ENCODE data around the gene REELD1.

- TF ChIP-seq EED (IDR thresholded peaks at IDR 0.05; ENCODE audit: low read depth) (no peak), EP300 (IDR thresholded peaks at IDR 0.05; ENCODE audit: borderline replicate concordance in 1 of 2, control insufficient read depth in 1 of 2, low read depth in 2 of 2, low read length in 2 of 2) (no peak), RELA (IDR thresholded peaks at IDR 0.05; ENCODE audit: borderline replicate concordance, partially characterized antibody) (no peak), ATF3 (IDR thresholded peaks at IDR 0.05; ENCODE audit: borderline replicate concordance, extremely low read depth, low read depth, low read length) (no peak), CUX1 (IDR thresholded peaks at IDR 0.05; ENCODE audit: insufficient replicate concordance, low read depth, low read length) (no peak), HDAC2 (IDR thresholded peaks at IDR 0.05) (no peak), RAD21 (IDR thresholded peaks at IDR 0.05; ENCODE audit: insufficient read depth, low read depth, low read length) (no peak), CBX3 (IDR thresholded peaks at IDR 0.05; ENCODE audit: borderline replicate concordance, low read depth) (no peak), SUZ12 (IDR thresholded peaks at IDR 0.05; ENCODE audit: unreplicated experiment) (no peak), POLR2A (IDR thresholded peaks at IDR 0.05; ENCODE audit: low read depth, low read length) (no peak)
- TF ChIP-seq, protein P1, sequence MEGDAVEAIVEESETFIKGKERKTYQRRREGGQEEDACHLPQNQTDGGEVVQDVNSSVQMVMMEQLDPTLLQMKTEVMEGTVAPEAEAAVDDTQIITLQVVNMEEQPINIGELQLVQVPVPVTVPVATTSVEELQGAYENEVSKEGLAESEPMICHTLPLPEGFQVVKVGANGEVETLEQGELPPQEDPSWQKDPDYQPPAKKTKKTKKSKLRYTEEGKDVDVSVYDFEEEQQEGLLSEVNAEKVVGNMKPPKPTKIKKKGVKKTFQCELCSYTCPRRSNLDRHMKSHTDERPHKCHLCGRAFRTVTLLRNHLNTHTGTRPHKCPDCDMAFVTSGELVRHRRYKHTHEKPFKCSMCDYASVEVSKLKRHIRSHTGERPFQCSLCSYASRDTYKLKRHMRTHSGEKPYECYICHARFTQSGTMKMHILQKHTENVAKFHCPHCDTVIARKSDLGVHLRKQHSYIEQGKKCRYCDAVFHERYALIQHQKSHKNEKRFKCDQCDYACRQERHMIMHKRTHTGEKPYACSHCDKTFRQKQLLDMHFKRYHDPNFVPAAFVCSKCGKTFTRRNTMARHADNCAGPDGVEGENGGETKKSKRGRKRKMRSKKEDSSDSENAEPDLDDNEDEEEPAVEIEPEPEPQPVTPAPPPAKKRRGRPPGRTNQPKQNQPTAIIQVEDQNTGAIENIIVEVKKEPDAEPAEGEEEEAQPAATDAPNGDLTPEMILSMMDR (IDR thresholded peaks at IDR 0.05 in 2 of 3, conservative IDR thresholded peaks at IDR 0.05 in 1 of 3; ENCODE audit: control insufficient read depth in 2 of 3, extremely low read depth in 1 of 3, insufficient read depth in 1 of 3, low read depth in 3 of 3, low read length in 3 of 3) = no peak
- TF ChIP-seq, protein P2, sequence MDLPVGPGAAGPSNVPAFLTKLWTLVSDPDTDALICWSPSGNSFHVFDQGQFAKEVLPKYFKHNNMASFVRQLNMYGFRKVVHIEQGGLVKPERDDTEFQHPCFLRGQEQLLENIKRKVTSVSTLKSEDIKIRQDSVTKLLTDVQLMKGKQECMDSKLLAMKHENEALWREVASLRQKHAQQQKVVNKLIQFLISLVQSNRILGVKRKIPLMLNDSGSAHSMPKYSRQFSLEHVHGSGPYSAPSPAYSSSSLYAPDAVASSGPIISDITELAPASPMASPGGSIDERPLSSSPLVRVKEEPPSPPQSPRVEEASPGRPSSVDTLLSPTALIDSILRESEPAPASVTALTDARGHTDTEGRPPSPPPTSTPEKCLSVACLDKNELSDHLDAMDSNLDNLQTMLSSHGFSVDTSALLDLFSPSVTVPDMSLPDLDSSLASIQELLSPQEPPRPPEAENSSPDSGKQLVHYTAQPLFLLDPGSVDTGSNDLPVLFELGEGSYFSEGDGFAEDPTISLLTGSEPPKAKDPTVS (IDR thresholded peaks at IDR 0.05; ENCODE audit: low read depth, low read length) = no peak
- TF ChIP-seq, protein P3, sequence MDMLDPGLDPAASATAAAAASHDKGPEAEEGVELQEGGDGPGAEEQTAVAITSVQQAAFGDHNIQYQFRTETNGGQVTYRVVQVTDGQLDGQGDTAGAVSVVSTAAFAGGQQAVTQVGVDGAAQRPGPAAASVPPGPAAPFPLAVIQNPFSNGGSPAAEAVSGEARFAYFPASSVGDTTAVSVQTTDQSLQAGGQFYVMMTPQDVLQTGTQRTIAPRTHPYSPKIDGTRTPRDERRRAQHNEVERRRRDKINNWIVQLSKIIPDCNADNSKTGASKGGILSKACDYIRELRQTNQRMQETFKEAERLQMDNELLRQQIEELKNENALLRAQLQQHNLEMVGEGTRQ (IDR thresholded peaks at IDR 0.05; ENCODE audit: borderline replicate concordance, low read depth, low read length) = no peak
These were observed 20.1 kb upstream of the REELD1 start for GRCh38 chr4:146194212-146194611.
